ENCODE data around the gene TMC4. TPM values are rescaled to one million over a fixed set of nuclear protein-coding genes. Genes with fewer than 3 reads are reported as not detected.
A peak's percentile ranks its signal among the peaks of the same experiment; 100 is the strongest.

Gene TMC4
- total and polyA plus RNA-seq, 4 donors = 0.23 to 2.4 (median 1.4) TPM

DNA sequence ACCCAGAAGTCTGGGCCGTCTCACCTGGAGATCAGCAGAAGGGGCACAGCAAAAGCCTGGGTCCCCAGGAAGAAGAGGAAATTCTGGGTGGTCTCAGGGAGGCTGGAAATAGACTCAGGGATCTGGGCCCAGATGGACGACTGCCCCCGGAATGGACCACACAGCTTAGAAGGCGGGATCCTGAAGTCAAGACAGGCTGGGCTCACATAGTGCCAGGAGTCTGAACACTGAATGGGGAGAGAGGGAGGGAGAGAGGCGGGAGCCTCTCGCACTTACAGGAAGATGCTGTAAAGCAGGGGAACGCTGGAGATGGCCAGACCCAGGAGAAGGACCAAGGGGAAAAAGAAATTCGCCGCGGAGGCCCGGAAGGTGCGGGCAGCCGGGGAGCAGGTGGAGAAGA lies 12.1 kb downstream of the TMC4 start:
- Histone ChIP-seq H3K9ac (ENCODE audit: low read depth in 1 of 2, low read length in 2 of 2) (no peak overlapping the region), H3K4me3 (ENCODE audit: low read depth in 1 of 3, low read length in 3 of 3) (peak overlapping the region in 1 of 3 donors; percentile 37), H3K9me3 (ENCODE audit: control insufficient read depth in 4 of 4, low read length in 3 of 4) (no peaks in the 10 kb centered on the region), H3K4me1 (ENCODE audit: control insufficient read depth in 4 of 4, insufficient read depth in 4 of 4, low read length in 3 of 4) (peaks cover 10 to 37% (median 31%) of the 10 kb centered on the region in 4 donors), H3K27ac (ENCODE audit: low read depth in 1 of 2, low read length in 2 of 2) (no peak overlapping the region), H3K27me3 (ENCODE audit: control insufficient read depth in 4 of 4, insufficient read depth in 4 of 4, low read length in 3 of 4) (no peaks in the 10 kb centered on the region), H3K36me3 (ENCODE audit: control insufficient read depth in 4 of 4, insufficient read depth in 3 of 4, low read depth in 1 of 4, low read length in 3 of 4) (peaks cover 10 to 18% (median 14%) of the 10 kb centered on the region in 4 donors)
- WGBS = 65% methylated on average over 13 of the region's 13 CpGs
- DNase-seq (ENCODE audit: low spot score) = no peak
- TF ChIP-seq FOXA2 (IDR thresholded peaks at IDR 0.05) = no peak
- TF ChIP-seq, protein P1, sequence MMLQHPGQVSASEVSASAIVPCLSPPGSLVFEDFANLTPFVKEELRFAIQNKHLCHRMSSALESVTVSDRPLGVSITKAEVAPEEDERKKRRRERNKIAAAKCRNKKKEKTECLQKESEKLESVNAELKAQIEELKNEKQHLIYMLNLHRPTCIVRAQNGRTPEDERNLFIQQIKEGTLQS (IDR thresholded peaks at IDR 0.05) = no peak
- TF ChIP-seq RAD21 (IDR thresholded peaks at IDR 0.05) = no peak
- TF ChIP-seq HNF4A (conservative IDR thresholded peaks at IDR 0.05) = no peak
- TF ChIP-seq, protein P2, sequence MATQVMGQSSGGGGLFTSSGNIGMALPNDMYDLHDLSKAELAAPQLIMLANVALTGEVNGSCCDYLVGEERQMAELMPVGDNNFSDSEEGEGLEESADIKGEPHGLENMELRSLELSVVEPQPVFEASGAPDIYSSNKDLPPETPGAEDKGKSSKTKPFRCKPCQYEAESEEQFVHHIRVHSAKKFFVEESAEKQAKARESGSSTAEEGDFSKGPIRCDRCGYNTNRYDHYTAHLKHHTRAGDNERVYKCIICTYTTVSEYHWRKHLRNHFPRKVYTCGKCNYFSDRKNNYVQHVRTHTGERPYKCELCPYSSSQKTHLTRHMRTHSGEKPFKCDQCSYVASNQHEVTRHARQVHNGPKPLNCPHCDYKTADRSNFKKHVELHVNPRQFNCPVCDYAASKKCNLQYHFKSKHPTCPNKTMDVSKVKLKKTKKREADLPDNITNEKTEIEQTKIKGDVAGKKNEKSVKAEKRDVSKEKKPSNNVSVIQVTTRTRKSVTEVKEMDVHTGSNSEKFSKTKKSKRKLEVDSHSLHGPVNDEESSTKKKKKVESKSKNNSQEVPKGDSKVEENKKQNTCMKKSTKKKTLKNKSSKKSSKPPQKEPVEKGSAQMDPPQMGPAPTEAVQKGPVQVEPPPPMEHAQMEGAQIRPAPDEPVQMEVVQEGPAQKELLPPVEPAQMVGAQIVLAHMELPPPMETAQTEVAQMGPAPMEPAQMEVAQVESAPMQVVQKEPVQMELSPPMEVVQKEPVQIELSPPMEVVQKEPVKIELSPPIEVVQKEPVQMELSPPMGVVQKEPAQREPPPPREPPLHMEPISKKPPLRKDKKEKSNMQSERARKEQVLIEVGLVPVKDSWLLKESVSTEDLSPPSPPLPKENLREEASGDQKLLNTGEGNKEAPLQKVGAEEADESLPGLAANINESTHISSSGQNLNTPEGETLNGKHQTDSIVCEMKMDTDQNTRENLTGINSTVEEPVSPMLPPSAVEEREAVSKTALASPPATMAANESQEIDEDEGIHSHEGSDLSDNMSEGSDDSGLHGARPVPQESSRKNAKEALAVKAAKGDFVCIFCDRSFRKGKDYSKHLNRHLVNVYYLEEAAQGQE (IDR thresholded peaks at IDR 0.05) = no peak
- no peak for TF ChIP-seq EGR1 (IDR thresholded peaks at IDR 0.05; ENCODE audit: low read depth in 2 of 2)
- no peak for TF ChIP-seq NR2F2 (IDR thresholded peaks at IDR 0.05)
- TF ChIP-seq HNF4G (IDR thresholded peaks at IDR 0.05) = no peak
- TF ChIP-seq SP1 (IDR thresholded peaks at IDR 0.05) = no peak
- TF ChIP-seq GABPA (IDR thresholded peaks at IDR 0.05 in 1 of 2, conservative IDR thresholded peaks at IDR 0.05 in 1 of 2) = no peak
- TF ChIP-seq TAF1 (conservative IDR thresholded peaks at IDR 0.05) = no peak
- TF ChIP-seq, protein P3, sequence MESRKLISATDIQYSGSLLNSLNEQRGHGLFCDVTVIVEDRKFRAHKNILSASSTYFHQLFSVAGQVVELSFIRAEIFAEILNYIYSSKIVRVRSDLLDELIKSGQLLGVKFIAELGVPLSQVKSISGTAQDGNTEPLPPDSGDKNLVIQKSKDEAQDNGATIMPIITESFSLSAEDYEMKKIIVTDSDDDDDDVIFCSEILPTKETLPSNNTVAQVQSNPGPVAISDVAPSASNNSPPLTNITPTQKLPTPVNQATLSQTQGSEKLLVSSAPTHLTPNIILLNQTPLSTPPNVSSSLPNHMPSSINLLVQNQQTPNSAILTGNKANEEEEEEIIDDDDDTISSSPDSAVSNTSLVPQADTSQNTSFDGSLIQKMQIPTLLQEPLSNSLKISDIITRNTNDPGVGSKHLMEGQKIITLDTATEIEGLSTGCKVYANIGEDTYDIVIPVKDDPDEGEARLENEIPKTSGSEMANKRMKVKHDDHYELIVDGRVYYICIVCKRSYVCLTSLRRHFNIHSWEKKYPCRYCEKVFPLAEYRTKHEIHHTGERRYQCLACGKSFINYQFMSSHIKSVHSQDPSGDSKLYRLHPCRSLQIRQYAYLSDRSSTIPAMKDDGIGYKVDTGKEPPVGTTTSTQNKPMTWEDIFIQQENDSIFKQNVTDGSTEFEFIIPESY (IDR thresholded peaks at IDR 0.05) = no peak
- TF ChIP-seq RXRA (IDR thresholded peaks at IDR 0.05) = no peak
- no peak for TF ChIP-seq JUND (IDR thresholded peaks at IDR 0.05)
- TF ChIP-seq CTCF (IDR thresholded peaks at IDR 0.05; ENCODE audit: low read depth, low read length, missing input control) = no peak
- no peak for TF ChIP-seq MAX (IDR thresholded peaks at IDR 0.05)
- no peak for TF ChIP-seq FOXA1 (IDR thresholded peaks at IDR 0.05)
- no peak for TF ChIP-seq YY1 (IDR thresholded peaks at IDR 0.05)
